ENCODE measurements around the gene PIK3CA. TPM values are rescaled to one million over a fixed set of nuclear protein-coding genes. Genes with fewer than 3 reads are reported as not detected.
A peak's percentile ranks its signal among the peaks of the same experiment; 100 is the strongest.

Gene PIK3CA
- polyA plus RNA-seq, 4 donors: 2.2 to 18.2 (median 4.6) TPM

- H3K36me3 ChIP-seq (ENCODE audit: control insufficient read depth in 3 of 3, insufficient read depth in 2 of 3, low read depth in 1 of 3, low read length in 3 of 3): no peaks in the 10 kb centered on the region
- WGBS, 3 donors: 98 to 99% (median 98%) methylated on average over 26 to 29 of the region's 29 CpGs
- no peaks in the 10 kb centered on the region for H3K27me3 ChIP-seq (ENCODE audit: control insufficient read depth in 3 of 3, insufficient read depth in 3 of 3, low read length in 3 of 3)
- H3K4me1 ChIP-seq (ENCODE audit: control insufficient read depth in 3 of 3, insufficient read depth in 2 of 3, low read depth in 1 of 3, low read length in 2 of 3): no peaks in the 10 kb centered on the region
- no peak overlapping the region for H3K4me3 ChIP-seq (ENCODE audit: low read depth in 1 of 3, low read length in 3 of 3)
- no peak overlapping the region for H3K27ac ChIP-seq (ENCODE audit: low read depth in 1 of 3, low read length in 2 of 3)
- DNase-seq (no peak), FAIRE-seq (no peak)
- peaks cover 0 to 23% of the 10 kb centered on the region in 2 donors for H3K9me3 ChIP-seq (ENCODE audit: control insufficient read depth in 2 of 2, insufficient read depth in 1 of 2, low read depth in 1 of 2, low read length in 1 of 2)
These were observed 115.0 kb downstream of the PIK3CA start for GRCh38 chr3:179263134-179263533.

DNA sequence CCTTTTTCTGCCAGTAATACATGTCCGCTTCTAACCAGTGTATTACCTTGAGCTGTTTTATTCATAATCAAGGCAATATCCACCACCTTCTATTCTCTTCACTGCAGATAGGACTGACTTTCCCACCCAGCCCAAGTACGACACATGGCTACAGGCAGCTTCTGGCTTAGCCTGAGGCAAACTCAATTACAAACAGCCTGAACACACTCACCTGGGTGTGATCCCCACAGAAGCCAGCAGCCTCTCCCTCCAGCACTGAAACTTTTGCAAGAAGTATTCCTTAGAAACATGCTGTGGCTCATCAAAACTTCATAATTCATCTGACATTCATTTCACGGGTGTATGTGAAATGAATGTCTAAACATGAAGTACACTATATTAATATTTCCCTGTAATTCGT is 116.3 kb downstream of the PIK3CA start:
- Histone ChIP-seq H3K9me3 (ENCODE audit: control insufficient read depth in 2 of 2, insufficient read depth in 1 of 2, low read depth in 1 of 2, low read length in 1 of 2) (peaks cover 0 to 17% of the 10 kb centered on the region in 2 donors), H3K27ac (ENCODE audit: low read depth in 1 of 3, low read length in 2 of 3) (no peak overlapping the region), H3K4me1 (ENCODE audit: control insufficient read depth in 3 of 3, insufficient read depth in 2 of 3, low read depth in 1 of 3, low read length in 2 of 3) (peaks cover 0 to 2% (median 0%) of the 10 kb centered on the region in 3 donors), H3K36me3 (ENCODE audit: control insufficient read depth in 3 of 3, insufficient read depth in 2 of 3, low read depth in 1 of 3, low read length in 3 of 3) (no peaks in the 10 kb centered on the region), H3K27me3 (ENCODE audit: control insufficient read depth in 3 of 3, insufficient read depth in 3 of 3, low read length in 3 of 3) (no peaks in the 10 kb centered on the region), H3K4me3 (ENCODE audit: low read depth in 1 of 3, low read length in 3 of 3) (no peak overlapping the region)
- WGBS, 3 donors: 73 to 80% (median 77%) methylated on average over 4 of the region's 4 CpGs
- FAIRE-seq (no peak), DNase-seq (no peak)

GRCh38 chr3:179265092-179265491 is 116.9 kb downstream of the PIK3CA start:
- H3K27me3 ChIP-seq (ENCODE audit: control insufficient read depth in 3 of 3, insufficient read depth in 3 of 3, low read length in 3 of 3): no peaks in the 10 kb centered on the region
- no peaks in the 10 kb centered on the region for H3K36me3 ChIP-seq (ENCODE audit: control insufficient read depth in 3 of 3, insufficient read depth in 2 of 3, low read depth in 1 of 3, low read length in 3 of 3)
- no peak overlapping the region for H3K4me3 ChIP-seq (ENCODE audit: low read depth in 1 of 3, low read length in 3 of 3)
- WGBS, 3 donors: 34 to 71% (median 61%) methylated on average over 1 of the region's 1 CpG
- H3K27ac ChIP-seq (ENCODE audit: low read depth in 1 of 3, low read length in 2 of 3): no peak overlapping the region
- DNase-seq (no peak), FAIRE-seq (no peak)
- H3K4me1 ChIP-seq (ENCODE audit: control insufficient read depth in 3 of 3, insufficient read depth in 2 of 3, low read depth in 1 of 3, low read length in 2 of 3): peaks cover 0 to 2% (median 0%) of the 10 kb centered on the region in 3 donors
- H3K9me3 ChIP-seq (ENCODE audit: control insufficient read depth in 2 of 2, insufficient read depth in 1 of 2, low read depth in 1 of 2, low read length in 1 of 2): peaks cover 0 to 12% of the 10 kb centered on the region in 2 donors

GRCh38 chr3:179265875-179266274 is 117.7 kb downstream of the PIK3CA start:
- no peak overlapping the region for H3K4me3 ChIP-seq (ENCODE audit: low read depth in 1 of 3, low read length in 3 of 3)
- H3K36me3 ChIP-seq (ENCODE audit: control insufficient read depth in 3 of 3, insufficient read depth in 2 of 3, low read depth in 1 of 3, low read length in 3 of 3): no peaks in the 10 kb centered on the region
- H3K9me3 ChIP-seq (ENCODE audit: control insufficient read depth in 2 of 2, insufficient read depth in 1 of 2, low read depth in 1 of 2, low read length in 1 of 2): peaks cover 0 to 4% of the 10 kb centered on the region in 2 donors
- 64 to 79% (median 75%) methylated on average over 4 of the region's 4 CpGs for WGBS, 3 donors
- H3K27ac ChIP-seq (ENCODE audit: low read depth in 1 of 3, low read length in 2 of 3): no peak overlapping the region
- H3K4me1 ChIP-seq (ENCODE audit: control insufficient read depth in 3 of 3, insufficient read depth in 2 of 3, low read depth in 1 of 3, low read length in 2 of 3): peaks cover 0 to 2% (median 0%) of the 10 kb centered on the region in 3 donors
- DNase-seq: no peak
- no peaks in the 10 kb centered on the region for H3K27me3 ChIP-seq (ENCODE audit: control insufficient read depth in 3 of 3, insufficient read depth in 3 of 3, low read length in 3 of 3)
- FAIRE-seq: no peak

- FAIRE-seq: no peak
These were observed 118.6 kb downstream of the PIK3CA start for GRCh38 chr3:179266701-179267211.

GRCh38 chr3:179268400-179269051 is 120.4 kb downstream of the PIK3CA start:
- Histone ChIP-seq H3K9me3 (ENCODE audit: control insufficient read depth in 2 of 2, insufficient read depth in 1 of 2, low read depth in 1 of 2, low read length in 1 of 2) (no peaks in the 10 kb centered on the region), H3K36me3 (ENCODE audit: control insufficient read depth in 3 of 3, insufficient read depth in 2 of 3, low read depth in 1 of 3, low read length in 3 of 3) (no peaks in the 10 kb centered on the region), H3K27me3 (ENCODE audit: control insufficient read depth in 3 of 3, insufficient read depth in 3 of 3, low read length in 3 of 3) (no peaks in the 10 kb centered on the region), H3K4me3 (ENCODE audit: low read depth in 1 of 3, low read length in 3 of 3) (no peak overlapping the region), H3K4me1 (ENCODE audit: control insufficient read depth in 3 of 3, insufficient read depth in 2 of 3, low read depth in 1 of 3, low read length in 2 of 3) (peaks cover 0 to 2% (median 0%) of the 10 kb centered on the region in 3 donors), H3K27ac (ENCODE audit: low read depth in 1 of 3, low read length in 2 of 3) (no peak overlapping the region)
- 34 to 41% (median 37%) methylated on average over 4 of the region's 4 CpGs for WGBS, 3 donors
- DNase-seq (no peak), FAIRE-seq (no peak)

More at GRCh38 chr3:179266701-179267211, 118.6 kb downstream of the PIK3CA start:
- H3K4me1 ChIP-seq (ENCODE audit: control insufficient read depth in 3 of 3, insufficient read depth in 2 of 3, low read depth in 1 of 3, low read length in 2 of 3): peaks cover 0 to 2% (median 0%) of the 10 kb centered on the region in 3 donors
- 72 to 87% (median 72%) methylated on average over 21 of the region's 21 CpGs for WGBS, 3 donors
- H3K36me3 ChIP-seq (ENCODE audit: control insufficient read depth in 3 of 3, insufficient read depth in 2 of 3, low read depth in 1 of 3, low read length in 3 of 3): no peaks in the 10 kb centered on the region
- no peak overlapping the region for H3K4me3 ChIP-seq (ENCODE audit: low read depth in 1 of 3, low read length in 3 of 3)
- DNase-seq: no peak
- no peaks in the 10 kb centered on the region for H3K27me3 ChIP-seq (ENCODE audit: control insufficient read depth in 3 of 3, insufficient read depth in 3 of 3, low read length in 3 of 3)
- peaks cover 0 to 2% of the 10 kb centered on the region in 2 donors for H3K9me3 ChIP-seq (ENCODE audit: control insufficient read depth in 2 of 2, insufficient read depth in 1 of 2, low read depth in 1 of 2, low read length in 1 of 2)
- H3K27ac ChIP-seq (ENCODE audit: low read depth in 1 of 3, low read length in 2 of 3): no peak overlapping the region

- Histone ChIP-seq H3K27me3 (ENCODE audit: control insufficient read depth in 3 of 3, insufficient read depth in 3 of 3, low read length in 3 of 3) (no peaks in the 10 kb centered on the region), H3K27ac (ENCODE audit: low read depth in 1 of 3, low read length in 2 of 3) (no peak overlapping the region), H3K36me3 (ENCODE audit: control insufficient read depth in 3 of 3, insufficient read depth in 2 of 3, low read depth in 1 of 3, low read length in 3 of 3) (no peaks in the 10 kb centered on the region), H3K4me1 (ENCODE audit: control insufficient read depth in 3 of 3, insufficient read depth in 2 of 3, low read depth in 1 of 3, low read length in 2 of 3) (peaks cover 0 to 2% (median 0%) of the 10 kb centered on the region in 3 donors), H3K9me3 (ENCODE audit: control insufficient read depth in 2 of 2, insufficient read depth in 1 of 2, low read depth in 1 of 2, low read length in 1 of 2) (no peaks in the 10 kb centered on the region), H3K4me3 (ENCODE audit: low read depth in 1 of 3, low read length in 3 of 3) (no peak overlapping the region)
- WGBS, 3 donors: 66 to 71% (median 69%) methylated on average over 4 of the region's 4 CpGs
- FAIRE-seq (no peak), DNase-seq (no peak)
These were observed 121.1 kb downstream of the PIK3CA start for GRCh38 chr3:179269152-179269707.

- Histone ChIP-seq H3K9me3 (ENCODE audit: control insufficient read depth in 2 of 2, insufficient read depth in 1 of 2, low read depth in 1 of 2, low read length in 1 of 2) (no peaks in the 10 kb centered on the region), H3K4me1 (ENCODE audit: control insufficient read depth in 3 of 3, insufficient read depth in 2 of 3, low read depth in 1 of 3, low read length in 2 of 3) (peaks cover 0 to 2% (median 0%) of the 10 kb centered on the region in 3 donors), H3K27me3 (ENCODE audit: control insufficient read depth in 3 of 3, insufficient read depth in 3 of 3, low read length in 3 of 3) (no peaks in the 10 kb centered on the region), H3K36me3 (ENCODE audit: control insufficient read depth in 3 of 3, insufficient read depth in 2 of 3, low read depth in 1 of 3, low read length in 3 of 3) (no peaks in the 10 kb centered on the region), H3K4me3 (ENCODE audit: low read depth in 1 of 3, low read length in 3 of 3) (no peak overlapping the region), H3K27ac (ENCODE audit: low read depth in 1 of 3, low read length in 2 of 3) (no peak overlapping the region)
- FAIRE-seq (no peak), DNase-seq (peak in 1 of 2 donors; percentile 5)
- WGBS, 3 donors: 84 to 88% (median 87%) methylated on average over 3 of the region's 3 CpGs
These were observed 124.2 kb downstream of the PIK3CA start for GRCh38 chr3:179272385-179272784.
